Natural killer cell (primary cell): ENCODE results near the gene PSME4. TPM values are rescaled to one million over a fixed set of nuclear protein-coding genes. Genes with fewer than 3 reads are reported as not detected.

Experiments used
- ATAC-seq, 3 donors: fragments of 150-1000 bp in 2 of 3; fragments of 200-7000 bp in 1 of 3; cut with Tn5 transposase; 1 replicate in 1 of 3; 2 replicates in 2 of 3; pipeline ENCODE4 v1.10.0; 2021; ENCODE audit warnings: mild to moderate bottlenecking in 2 of 3, moderate library complexity in 2 of 3
- DNase-seq, 2 donors: peaks; one replicate each; pipeline versions ENCODE4 v3.0.0 to v3.0.0-alpha.2; 2013 to 2021; ENCODE audit warnings: mixed read lengths in 1 of 2
- H3K27ac ChIP-seq: one replicate; pipeline ENCODE4 v1.5.1; 2013; ENCODE audit warnings: mild to moderate bottlenecking, low read length
- H3K27me3 ChIP-seq: one replicate; pipeline ENCODE4 v1.6.1; 2013; ENCODE audit warnings: low read length; ENCODE audit not compliant: control insufficient read depth, insufficient read depth
- H3K36me3 ChIP-seq: one replicate; pipeline ENCODE4 v1.6.1; 2013; ENCODE audit warnings: low read length; ENCODE audit not compliant: control insufficient read depth, insufficient read depth
- H3K4me1 ChIP-seq: one replicate; pipeline ENCODE4 v1.6.1; 2013; ENCODE audit warnings: low read length; ENCODE audit not compliant: control insufficient read depth, insufficient read depth
- H3K4me3 ChIP-seq: one replicate; pipeline ENCODE4 v1.5.1; 2013; ENCODE audit warnings: low read length
- H3K9me3 ChIP-seq: one replicate; pipeline ENCODE4 v1.6.1; 2013; ENCODE audit warnings: low read length; ENCODE audit not compliant: control insufficient read depth, insufficient read depth
- H3K27ac Mint-ChIP-seq, 2 donors: one replicate each; pipeline ENCODE4 v1.8.0; 2022; ENCODE audit warnings: mild to moderate bottlenecking in 2 of 2, mixed read lengths in 2 of 2, moderate library complexity in 1 of 2
- H3K27me3 Mint-ChIP-seq, 2 donors: one replicate each; pipeline ENCODE4 v1.8.0; 2022; ENCODE audit warnings: low read depth in 2 of 2, mixed read lengths in 2 of 2
- H3K36me3 Mint-ChIP-seq: one replicate; pipeline ENCODE4 v1.8.0; 2022; ENCODE audit warnings: mixed read lengths
- H3K4me1 Mint-ChIP-seq, 2 donors: one replicate each; pipeline ENCODE4 v1.8.0; 2022; ENCODE audit warnings: mixed read lengths in 2 of 2
- H3K4me3 Mint-ChIP-seq: one replicate; pipeline ENCODE4 v1.8.0; 2022; ENCODE audit warnings: mild to moderate bottlenecking, moderate library complexity, mixed read lengths
- H3K9me3 Mint-ChIP-seq, 2 donors: one replicate each; pipeline ENCODE4 v1.8.0; 2022; ENCODE audit warnings: mixed read lengths in 2 of 2
- CTCF ChIP-seq: fragments of 200-600 bp; IDR thresholded peaks from one replicate; pipeline ENCODE4 v1.8.0; 2022; ENCODE audit warnings: antibody characterized with exemption
- WGBS: methylation state at CpG from one replicate; pipeline ENCODE4 v1.1.7; 2013; ENCODE audit warnings: missing lambda C conversion rate; ENCODE audit not compliant: insufficient coverage; 5-methylcytosine and 5-hydroxymethylcytosine counted together
- intact Hi-C: fragments of 100-400 bp; cut with micrococcal nuclease; formaldehyde crosslinking; loops from one replicate; pipeline ENCODE4 v1.14.2; 2022
- total RNA-seq, 4 donors: library from RNA; stranded (reverse); fragments of 120-200 nt in 1 of 4; gene quantifications; one replicate each; pipeline versions ENCODE4 v1.2.3 to v1.2.4, GENCODE V29; 2013 to 2022

PSME4 gene
- total RNA-seq, 3 donors from 2014 or later (not counting 1 experiment from before 2014, with no cell fraction given) = 140 to 149 (median 141) TPM

- no peaks in the 10 kb centered on the region for H3K27me3 Mint-ChIP-seq
- 98% methylated on average over 4 of the region's 6 CpGs for whole genome bisulfite sequencing
- no peaks in the 10 kb centered on the region for H3K9me3 Mint-ChIP-seq
- Histone ChIP-seq H3K4me3 (no peak overlapping the region), H3K4me1 (no peaks in the 10 kb centered on the region), H3K27me3 (no peaks in the 10 kb centered on the region), H3K27ac (no peak overlapping the region), H3K9me3 (no peaks in the 10 kb centered on the region), H3K36me3 (peaks cover 47% of the 10 kb centered on the region)
- DNase-seq = no peak
- no peak overlapping the region for H3K4me3 Mint-ChIP-seq
- no peak for TF ChIP-seq CTCF
- no peak overlapping the region for H3K27ac Mint-ChIP-seq
- H3K4me1 Mint-ChIP-seq = peaks cover 0 to 10% of the 10 kb centered on the region in 2 donors
- ATAC-seq = no peak
- peaks cover 25% of the 10 kb centered on the region for H3K36me3 Mint-ChIP-seq
- intact Hi-C loops = no loop called here
Measured at GRCh38 chr2:53863538-53864227, 107.1 kb downstream of the PSME4 start.

- no peak for TF ChIP-seq CTCF
- no peak overlapping the region for H3K27ac ChIP-seq
- H3K27ac Mint-ChIP-seq = no peak overlapping the region
- ATAC-seq = no peak
- H3K4me1 ChIP-seq = no peaks in the 10 kb centered on the region
- no peaks in the 10 kb centered on the region for H3K27me3 ChIP-seq
- H3K4me3 ChIP-seq = no peak overlapping the region
- intact Hi-C loops = no loop called here
- 98% methylated on average over 5 of the region's 5 CpGs for WGBS
- H3K9me3 Mint-ChIP-seq = no peaks in the 10 kb centered on the region
- no peaks in the 10 kb centered on the region for H3K9me3 ChIP-seq
- peaks cover 40% of the 10 kb centered on the region for H3K36me3 ChIP-seq
- no peak for DNase-seq
- H3K4me1 Mint-ChIP-seq = peaks cover 0 to 9% of the 10 kb centered on the region in 2 donors
- H3K27me3 Mint-ChIP-seq = no peaks in the 10 kb centered on the region
- H3K36me3 Mint-ChIP-seq = peaks cover 17% of the 10 kb centered on the region
- no peak overlapping the region for H3K4me3 Mint-ChIP-seq
Measured at GRCh38 chr2:53861824-53862223, 109.0 kb downstream of the PSME4 start.

- H3K4me1 Mint-ChIP-seq = peaks cover 6 to 15% of the 10 kb centered on the region in 2 donors
- Histone ChIP-seq H3K4me3 (no peak within 1 kb of the TSS), H3K4me1 (no peaks in the 10 kb centered on the region), H3K27ac (no peak within 1 kb of the TSS), H3K27me3 (no peaks in the 10 kb centered on the region), H3K9me3 (no peaks in the 10 kb centered on the region), H3K36me3 (peaks cover 22% of the 10 kb centered on the region)
- intact Hi-C loops = no loop called here
- H3K4me3 Mint-ChIP-seq = no peak within 1 kb of the TSS
- DNase-seq (no peak), ATAC-seq (peak in 1 of 3 donors; percentile 4)
- no peak for TF ChIP-seq CTCF
- no peaks in the 10 kb centered on the region for H3K27me3 Mint-ChIP-seq
- 96% methylated on average over 72 of the region's 72 CpGs for WGBS
- H3K27ac Mint-ChIP-seq = peak within 1 kb of the TSS in 1 of 2 donors; percentile 41
- no peaks in the 10 kb centered on the region for H3K9me3 Mint-ChIP-seq
- no peaks in the 10 kb centered on the region for H3K36me3 Mint-ChIP-seq
Measured at GRCh38 chr2:53859206-53860181, 111.3 kb downstream of the PSME4 start, which contains the start of gene GPR75. GPR75 (minus strand) TSS chr2:53859967; CDS start chr2:53854756, 5,211 bp downstream.
